ENCODE data around the gene SFMBT1.
"Not testable (repeated sequence)": the region's sequence is repeated elsewhere in the genome, so short reads cannot be mapped to it uniquely, and the experiment has no call there.

Gene SFMBT1

GRCh38 chr3:53038679-53039375 lies 7.0 kb downstream of the SFMBT1 start:
- DNase-seq (ENCODE audit: low read depth) = no peak

- no peak for DNase-seq (ENCODE audit: low read depth)
Observed at GRCh38 chr3:53035825-53036619, 9.9 kb downstream of the SFMBT1 start.

- not testable (repeated sequence) for DNase-seq (ENCODE audit: low read depth)
Observed at GRCh38 chr3:53035018-53035417, 10.9 kb downstream of the SFMBT1 start.

GRCh38 chr3:53034411-53034810 lies 11.5 kb downstream of the SFMBT1 start:
- not testable (repeated sequence) for DNase-seq (ENCODE audit: low read depth)

GRCh38 chr3:53032609-53033008 lies 13.3 kb downstream of the SFMBT1 start:
- DNase-seq (ENCODE audit: low read depth) = no peak

- no peak for DNase-seq (ENCODE audit: low read depth)
Observed at GRCh38 chr3:53030619-53031449, 15.0 kb downstream of the SFMBT1 start.

- DNase-seq (ENCODE audit: low read depth) = no peak
Observed at GRCh38 chr3:53028641-53029040, 17.2 kb downstream of the SFMBT1 start.

GRCh38 chr3:53027254-53027844 lies 18.5 kb downstream of the SFMBT1 start:
- DNase-seq (ENCODE audit: low read depth) = no peak

- no peak for DNase-seq (ENCODE audit: low read depth)
Observed at GRCh38 chr3:53026382-53027162, 19.3 kb downstream of the SFMBT1 start.

GRCh38 chr3:53024315-53024714 lies 21.6 kb downstream of the SFMBT1 start:
- no peak for DNase-seq (ENCODE audit: low read depth)

- DNase-seq (ENCODE audit: low read depth) = no peak
Observed at GRCh38 chr3:53023072-53023823, 22.6 kb downstream of the SFMBT1 start.

GRCh38 chr3:53022647-53023046 lies 23.2 kb downstream of the SFMBT1 start:
- no peak for DNase-seq (ENCODE audit: low read depth)

GRCh38 chr3:53016236-53016635 lies 29.6 kb downstream of the SFMBT1 start:
- no peak for DNase-seq (ENCODE audit: low read depth)

- no peak for DNase-seq (ENCODE audit: low read depth)
Observed at GRCh38 chr3:53011324-53011723, 34.5 kb downstream of the SFMBT1 start.

- no peak for DNase-seq (ENCODE audit: low read depth)
Observed at GRCh38 chr3:53009826-53010539, 35.9 kb downstream of the SFMBT1 start.

GRCh38 chr3:53008932-53009331 lies 36.9 kb downstream of the SFMBT1 start:
- no peak for DNase-seq (ENCODE audit: low read depth)

- no peak for DNase-seq (ENCODE audit: low read depth)
Observed at GRCh38 chr3:53005854-53006513, 39.9 kb downstream of the SFMBT1 start.

GRCh38 chr3:53005338-53005737 lies 40.5 kb downstream of the SFMBT1 start:
- no peak for DNase-seq (ENCODE audit: low read depth)

- no peak for DNase-seq (ENCODE audit: low read depth)
Observed at GRCh38 chr3:53003320-53003719, 42.6 kb downstream of the SFMBT1 start.

Measured in stimulated activated CD8-positive, alpha-beta memory T cell treated with anti-CD3 and anti-CD28 coated beads, Interleukin-15, amount 100 ng/mL, for 1 hour (primary cell).